Measurements from ENCODE around the gene PTK7.

PTK7 gene

GRCh38 chr6:43082806-43083655, 6.9 kb downstream of the PTK7 start:
- no peaks in the 10 kb centered on the region for H3K79me2 ChIP-seq (ENCODE audit: insufficient read depth, low read length)
- H3K27ac ChIP-seq (ENCODE audit: low read depth, low read length): no peak overlapping the region
- no peaks in the 10 kb centered on the region for H3K36me3 ChIP-seq (ENCODE audit: low read length)
- H3K9ac ChIP-seq (ENCODE audit: low read length): no peak overlapping the region
- no peak overlapping the region for H3K4me3 ChIP-seq (ENCODE audit: insufficient read depth, low read length, poor library complexity, severe bottlenecking)
- no peaks in the 10 kb centered on the region for H4K20me1 ChIP-seq (ENCODE audit: low read depth, low read length)
- TF ChIP-seq CTCF (IDR thresholded peaks at IDR 0.05; ENCODE audit: insufficient read depth, low read length, poor library complexity, severe bottlenecking): no peak
- no peak overlapping the region for H2AFZ ChIP-seq (ENCODE audit: low read depth, low read length, severe bottlenecking)
- H3K27me3 ChIP-seq (ENCODE audit: low read length): no peaks in the 10 kb centered on the region
- H3F3A ChIP-seq (ENCODE audit: insufficient read depth): no peaks in the 10 kb centered on the region
- H3K9me3 ChIP-seq (ENCODE audit: insufficient read depth, low read length): no peaks in the 10 kb centered on the region
- no peaks in the 10 kb centered on the region for H3K9me2 ChIP-seq (replicated peaks; ENCODE audit: insufficient read depth, low read length)
- no peak overlapping the region for H3K4me2 ChIP-seq (ENCODE audit: low read depth, low read length, poor library complexity, severe bottlenecking)

DNA sequence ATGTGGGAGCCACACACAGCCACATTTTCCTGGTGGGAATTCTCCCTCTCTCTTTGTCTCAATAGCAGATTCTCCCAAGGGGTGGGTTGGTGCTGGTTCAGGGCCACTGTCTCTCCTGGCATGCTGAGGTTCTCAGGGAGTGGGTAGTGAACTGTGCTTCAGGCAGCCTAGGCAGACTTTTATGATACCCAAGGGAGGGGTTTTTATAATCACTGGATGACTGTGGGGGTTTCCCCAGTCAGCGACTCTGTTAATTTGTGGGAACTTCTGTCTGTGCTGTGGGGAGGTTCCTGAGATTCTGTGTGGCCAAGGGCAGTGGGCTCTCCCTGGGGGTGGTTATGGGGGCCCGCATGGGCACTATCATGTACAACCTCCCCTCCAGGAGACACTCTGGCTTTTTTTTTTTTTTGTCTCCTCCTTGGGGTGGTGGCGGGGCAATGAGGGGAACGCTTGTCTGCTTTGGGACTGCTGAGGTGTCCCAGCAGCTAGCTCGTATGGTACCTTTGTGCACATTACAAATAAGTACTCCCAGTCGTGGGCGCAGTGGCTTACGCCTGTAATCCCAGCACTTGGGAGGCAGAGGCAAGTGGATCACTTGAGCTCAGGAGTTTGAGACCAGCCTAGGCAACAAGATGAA, 10.0 kb downstream of the PTK7 start:
- no peak for TF ChIP-seq EZH2phosphoT487 (conservative IDR thresholded peaks at IDR 0.05; ENCODE audit: low read length)
- no peak for TF ChIP-seq CTCF (IDR thresholded peaks at IDR 0.05; ENCODE audit: insufficient read depth, low read length, poor library complexity, severe bottlenecking)
- H3K4me2 ChIP-seq (ENCODE audit: low read depth, low read length, poor library complexity, severe bottlenecking): no peak overlapping the region

GRCh38 chr6:43088654-43089056, 12.5 kb downstream of the PTK7 start:
- Histone ChIP-seq H3K9ac (ENCODE audit: low read length) (no peak overlapping the region), H3K4me2 (ENCODE audit: low read depth, low read length, poor library complexity, severe bottlenecking) (no peak overlapping the region), H3K9me3 (ENCODE audit: insufficient read depth, low read length) (no peaks in the 10 kb centered on the region), H3K36me3 (ENCODE audit: low read length) (no peaks in the 10 kb centered on the region), H3K27me3 (ENCODE audit: low read length) (no peaks in the 10 kb centered on the region), H3K4me3 (ENCODE audit: insufficient read depth, low read length, poor library complexity, severe bottlenecking) (no peak overlapping the region), H3F3A (ENCODE audit: insufficient read depth) (no peaks in the 10 kb centered on the region), H4K20me1 (ENCODE audit: low read depth, low read length) (no peaks in the 10 kb centered on the region), H3K9me2 (replicated peaks; ENCODE audit: insufficient read depth, low read length) (no peaks in the 10 kb centered on the region), H2AFZ (ENCODE audit: low read depth, low read length, severe bottlenecking) (no peak overlapping the region), H3K79me2 (ENCODE audit: insufficient read depth, low read length) (no peaks in the 10 kb centered on the region), H3K27ac (ENCODE audit: low read depth, low read length) (no peak overlapping the region)
- no peak for TF ChIP-seq CTCF (IDR thresholded peaks at IDR 0.05; ENCODE audit: insufficient read depth, low read length, poor library complexity, severe bottlenecking)
- no peak for TF ChIP-seq EZH2phosphoT487 (conservative IDR thresholded peaks at IDR 0.05; ENCODE audit: low read length)

More for the DNA sequence above, 10.0 kb downstream of the PTK7 start:
- H3K9ac ChIP-seq (ENCODE audit: low read length): no peak overlapping the region
- H3K27me3 ChIP-seq (ENCODE audit: low read length): no peaks in the 10 kb centered on the region
- H3K79me2 ChIP-seq (ENCODE audit: insufficient read depth, low read length): no peaks in the 10 kb centered on the region
- no peaks in the 10 kb centered on the region for H3K9me3 ChIP-seq (ENCODE audit: insufficient read depth, low read length)
- no peak overlapping the region for H2AFZ ChIP-seq (ENCODE audit: low read depth, low read length, severe bottlenecking)
- H3K9me2 ChIP-seq (replicated peaks; ENCODE audit: insufficient read depth, low read length): no peaks in the 10 kb centered on the region
- H3F3A ChIP-seq (ENCODE audit: insufficient read depth): no peaks in the 10 kb centered on the region
- H3K27ac ChIP-seq (ENCODE audit: low read depth, low read length): no peak overlapping the region
- H3K4me3 ChIP-seq (ENCODE audit: insufficient read depth, low read length, poor library complexity, severe bottlenecking): no peak overlapping the region
- H3K36me3 ChIP-seq (ENCODE audit: low read length): no peaks in the 10 kb centered on the region
- no peaks in the 10 kb centered on the region for H4K20me1 ChIP-seq (ENCODE audit: low read depth, low read length)

Measured in SU-DHL-6 (cell line).